Peyer's patch (tissue), 4 donors: Measurements from ENCODE around the gene GPT2.

Experiments used
- POLR2A ChIP-seq, 2 donors: fragments of 450-650 bp; IDR thresholded peaks; one replicate each; pipeline ENCODE4 v1.5.1; 2017; ENCODE audit warnings: antibody characterized with exemption in 2 of 2, mild to moderate bottlenecking in 2 of 2, moderate library complexity in 2 of 2
- TF ChIP-seq, protein P1 (sequence below), 6 experiments: fragments of 450-650 bp in 4 of 6; fragments of 200-600 bp in 2 of 6; sonication (generic) in 1 of 6; IDR thresholded peaks; one replicate each; pipeline ENCODE4 v1.5.1; 2017 to 2019; ENCODE audit warnings: antibody characterized with exemption in 6 of 6, mild to moderate bottlenecking in 3 of 6, moderate library complexity in 1 of 6

- TF ChIP-seq, protein P1, sequence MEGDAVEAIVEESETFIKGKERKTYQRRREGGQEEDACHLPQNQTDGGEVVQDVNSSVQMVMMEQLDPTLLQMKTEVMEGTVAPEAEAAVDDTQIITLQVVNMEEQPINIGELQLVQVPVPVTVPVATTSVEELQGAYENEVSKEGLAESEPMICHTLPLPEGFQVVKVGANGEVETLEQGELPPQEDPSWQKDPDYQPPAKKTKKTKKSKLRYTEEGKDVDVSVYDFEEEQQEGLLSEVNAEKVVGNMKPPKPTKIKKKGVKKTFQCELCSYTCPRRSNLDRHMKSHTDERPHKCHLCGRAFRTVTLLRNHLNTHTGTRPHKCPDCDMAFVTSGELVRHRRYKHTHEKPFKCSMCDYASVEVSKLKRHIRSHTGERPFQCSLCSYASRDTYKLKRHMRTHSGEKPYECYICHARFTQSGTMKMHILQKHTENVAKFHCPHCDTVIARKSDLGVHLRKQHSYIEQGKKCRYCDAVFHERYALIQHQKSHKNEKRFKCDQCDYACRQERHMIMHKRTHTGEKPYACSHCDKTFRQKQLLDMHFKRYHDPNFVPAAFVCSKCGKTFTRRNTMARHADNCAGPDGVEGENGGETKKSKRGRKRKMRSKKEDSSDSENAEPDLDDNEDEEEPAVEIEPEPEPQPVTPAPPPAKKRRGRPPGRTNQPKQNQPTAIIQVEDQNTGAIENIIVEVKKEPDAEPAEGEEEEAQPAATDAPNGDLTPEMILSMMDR (IDR thresholded peaks at IDR 0.05), result no peak
- no peak for TF ChIP-seq POLR2A (IDR thresholded peaks at IDR 0.05)
Observed at GRCh38 chr16:46897471-46897870, 13.3 kb downstream of the GPT2 start.
